ENCODE measurements around the gene AP4M1.

The AP4M1 gene

DNA sequence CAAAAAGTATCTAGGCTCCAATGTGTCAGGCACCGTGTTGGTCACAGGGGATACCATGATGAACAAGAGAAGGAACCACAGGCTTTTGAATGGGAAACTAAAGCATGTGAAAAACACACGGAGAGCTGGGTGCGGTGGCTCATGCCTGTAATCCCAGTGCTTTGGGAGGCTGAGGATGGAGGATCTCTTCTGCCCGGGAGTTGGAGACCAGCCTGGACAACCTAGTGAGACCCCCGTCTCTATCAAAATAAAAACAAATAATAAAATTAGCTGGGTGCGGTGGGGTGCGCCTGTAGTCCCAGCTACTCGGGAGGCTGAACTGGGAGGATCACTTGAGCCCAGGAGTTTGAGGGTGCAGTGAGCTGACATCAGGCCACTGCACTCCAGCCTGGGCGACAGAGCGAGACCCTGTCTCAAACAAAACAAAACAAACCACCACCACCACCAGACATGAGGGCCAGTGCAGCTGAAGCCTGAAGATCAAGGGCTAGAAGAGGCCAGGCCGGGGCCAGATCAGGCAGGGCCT lies 13.3 kb upstream of the AP4M1 start:
- no peak for FAIRE-seq

DNA sequence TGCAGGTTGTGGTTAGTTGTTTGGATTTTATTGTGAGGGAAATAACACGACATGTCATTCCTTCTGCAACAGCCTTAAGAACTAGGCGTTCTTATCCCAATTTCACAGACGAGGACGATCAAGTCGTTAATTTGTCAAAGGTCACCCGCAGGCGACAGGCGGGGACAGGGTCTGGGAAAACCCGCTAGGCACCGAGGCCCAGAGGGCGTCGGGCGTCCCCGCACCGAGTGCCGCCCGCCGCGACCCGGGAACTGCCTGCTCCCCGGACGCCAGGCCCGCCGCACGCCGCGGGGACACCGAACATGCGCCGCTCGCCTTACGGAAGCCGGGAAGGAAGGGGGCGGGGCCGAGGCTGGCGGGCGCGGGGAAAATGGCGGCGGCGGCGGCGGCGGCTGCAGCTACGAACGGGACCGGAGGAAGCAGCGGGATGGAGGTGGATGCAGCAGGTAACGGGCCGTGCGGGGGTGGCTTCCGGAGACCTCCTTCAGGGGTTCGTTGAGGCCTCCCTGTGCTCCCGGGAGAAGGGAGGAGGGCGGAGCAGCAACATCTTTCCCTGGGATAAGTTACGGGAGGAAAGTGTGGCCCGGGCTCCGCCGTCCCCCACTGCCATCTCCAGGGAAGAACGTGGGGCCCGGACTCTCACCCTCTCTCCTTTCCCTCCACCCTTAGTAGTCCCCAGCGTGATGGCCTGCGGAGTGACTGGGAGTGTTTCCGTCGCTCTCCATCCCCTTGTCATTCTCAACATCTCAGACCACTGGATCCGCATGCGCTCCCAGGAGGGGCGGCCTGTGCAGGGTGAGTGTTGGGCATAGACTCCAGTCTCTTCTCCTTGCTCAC lies 12.6 kb upstream of the AP4M1 start, which contains the start of gene COPS6:
Gene COPS6 (plus strand): TSS at position 349 of the 837 bp plus-strand sequence. CDS start 22 bp downstream, at position 371.
- FAIRE-seq, result no peak

GRCh38 chr7:100089458-100090196 lies 11.8 kb upstream of the AP4M1 start:
- FAIRE-seq, result no peak

- no peak for FAIRE-seq
Observed at GRCh38 chr7:100090527-100091410, 10.7 kb upstream of the AP4M1 start.

GRCh38 chr7:100091411-100092181 lies 9.8 kb upstream of the AP4M1 start:
- no peak for FAIRE-seq

DNA sequence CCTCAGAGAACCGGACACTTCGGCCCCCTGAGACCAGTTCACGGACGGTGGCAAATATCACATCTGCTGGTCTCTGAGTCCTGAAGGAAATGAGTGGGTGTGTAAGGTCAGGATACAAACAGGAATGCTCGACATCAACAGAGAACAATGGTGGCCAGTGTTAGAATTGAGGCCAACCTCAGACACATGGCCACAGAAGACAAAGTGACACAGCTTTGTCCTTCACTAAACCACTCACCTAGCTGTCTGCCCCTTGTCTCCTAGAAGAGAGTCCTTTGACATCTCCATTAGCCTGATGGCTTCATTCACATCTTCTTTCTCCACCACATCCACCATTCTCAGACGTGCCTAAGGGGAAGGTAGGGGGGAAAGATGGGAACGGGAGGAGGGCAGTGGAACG lies 8.4 kb upstream of the AP4M1 start:
- no peak for FAIRE-seq

DNA sequence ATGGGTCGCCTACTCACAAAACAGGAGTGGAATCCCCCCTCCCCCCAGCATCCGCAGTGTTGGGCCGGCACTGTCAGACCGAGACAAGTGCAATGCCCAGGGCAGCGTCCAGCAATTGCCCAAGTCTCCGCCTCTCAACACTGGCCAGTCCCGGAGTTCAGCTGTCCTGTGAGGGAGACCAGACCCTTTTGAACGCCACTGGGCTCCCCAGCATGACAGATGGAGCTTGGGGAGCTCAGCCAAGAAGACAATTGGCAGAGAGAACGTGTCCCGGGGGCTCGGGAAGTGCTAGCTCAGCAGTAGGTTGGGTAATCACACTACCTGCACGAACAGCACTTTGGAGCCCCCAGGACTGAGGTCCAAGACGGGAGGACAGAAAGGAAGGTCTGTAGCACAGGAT lies 7.9 kb upstream of the AP4M1 start:
- no peak for FAIRE-seq

- FAIRE-seq, result no peak
Observed at GRCh38 chr7:100093925-100094486, 7.4 kb upstream of the AP4M1 start.

- FAIRE-seq, result no peak
Observed at GRCh38 chr7:100095289-100095688, 6.2 kb upstream of the AP4M1 start.

DNA sequence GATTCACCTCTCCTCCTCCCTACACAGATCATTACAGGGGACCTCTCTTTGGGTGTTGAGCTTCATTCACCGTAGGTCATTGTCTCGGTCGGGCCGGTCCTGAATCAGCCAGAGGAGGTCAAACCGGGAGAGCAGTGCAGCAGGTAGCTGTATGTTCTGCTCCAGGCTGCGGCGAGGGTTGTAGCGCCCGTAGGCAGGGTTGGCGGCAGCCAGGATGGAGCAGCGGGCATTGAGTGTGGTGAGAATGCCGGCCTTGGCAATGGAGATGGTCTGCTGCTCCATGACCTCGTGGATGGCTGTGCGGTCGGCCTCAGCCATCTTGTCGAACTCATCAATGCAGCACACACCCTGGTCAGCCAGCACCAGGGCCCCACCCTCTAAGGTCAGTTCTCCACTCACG lies 5.7 kb upstream of the AP4M1 start:
- no peak for FAIRE-seq

DNA sequence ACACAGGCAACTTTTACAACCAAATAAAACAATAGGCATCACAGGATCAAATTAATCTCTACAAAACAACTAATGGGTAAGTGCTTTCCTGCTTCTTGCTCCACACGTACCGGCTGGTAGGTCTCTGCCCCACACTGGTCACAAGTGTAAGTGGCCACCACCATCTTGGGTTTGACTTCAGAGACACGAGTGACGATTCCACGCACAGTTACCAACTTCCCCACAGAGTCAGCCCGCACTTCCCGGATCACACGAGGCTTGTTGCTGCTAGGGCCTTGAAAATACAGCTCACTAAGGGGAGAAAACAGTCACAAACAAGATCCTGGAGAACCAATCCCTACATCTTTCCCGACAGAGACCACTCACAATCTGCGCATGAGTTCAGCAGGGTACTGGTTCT lies 2.5 kb upstream of the AP4M1 start:
- no peak for FAIRE-seq

- FAIRE-seq, result no peak
Observed at GRCh38 chr7:100099452-100099851, 2.0 kb upstream of the AP4M1 start.

- no peak for FAIRE-seq
Observed at GRCh38 chr7:100100420-100101015, 925 bp upstream of the AP4M1 start.

- no peak for FAIRE-seq
Observed at GRCh38 chr7:100102950-100103840, 1.8 kb downstream of the AP4M1 start.

DNA sequence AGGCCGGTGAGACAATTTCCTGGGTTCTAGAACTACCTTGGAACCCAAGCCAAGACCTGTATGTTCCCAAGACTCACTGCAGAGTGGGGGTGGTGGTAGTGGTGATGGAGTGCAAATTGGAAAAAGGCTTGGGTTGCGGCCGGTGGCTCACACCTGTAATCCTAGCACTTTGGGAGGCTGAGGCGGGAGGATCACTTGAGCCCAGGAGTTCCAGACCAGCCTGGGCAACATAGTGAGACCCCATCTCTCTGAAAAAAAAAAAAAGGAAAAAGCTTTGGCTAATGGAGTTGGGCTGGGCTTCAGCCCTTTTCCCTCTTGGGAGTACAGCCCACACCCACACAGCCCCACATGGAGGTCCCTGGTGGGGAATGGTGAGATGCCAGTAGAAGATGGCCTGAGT lies 4.1 kb downstream of the AP4M1 start:
- FAIRE-seq, result no peak

DNA sequence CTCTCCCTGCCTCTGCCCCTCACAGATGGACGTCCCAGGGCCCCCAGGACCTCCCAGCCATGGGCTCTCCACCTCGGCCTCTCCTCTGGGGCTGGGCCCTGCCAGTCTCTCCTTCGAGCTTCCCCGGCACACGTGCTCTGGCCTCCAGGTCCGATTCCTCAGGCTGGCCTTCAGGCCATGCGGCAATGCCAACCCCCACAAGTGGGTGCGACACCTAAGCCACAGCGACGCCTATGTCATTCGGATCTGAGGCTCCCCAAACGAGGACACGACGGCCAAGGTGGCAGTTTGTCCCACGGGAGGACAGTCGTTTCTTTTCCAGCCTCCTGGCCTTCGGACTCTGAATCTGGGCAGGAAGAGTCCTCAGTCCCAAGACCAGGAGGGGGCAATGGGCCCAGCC lies 5.2 kb downstream of the AP4M1 start:
- no peak for FAIRE-seq

DNA sequence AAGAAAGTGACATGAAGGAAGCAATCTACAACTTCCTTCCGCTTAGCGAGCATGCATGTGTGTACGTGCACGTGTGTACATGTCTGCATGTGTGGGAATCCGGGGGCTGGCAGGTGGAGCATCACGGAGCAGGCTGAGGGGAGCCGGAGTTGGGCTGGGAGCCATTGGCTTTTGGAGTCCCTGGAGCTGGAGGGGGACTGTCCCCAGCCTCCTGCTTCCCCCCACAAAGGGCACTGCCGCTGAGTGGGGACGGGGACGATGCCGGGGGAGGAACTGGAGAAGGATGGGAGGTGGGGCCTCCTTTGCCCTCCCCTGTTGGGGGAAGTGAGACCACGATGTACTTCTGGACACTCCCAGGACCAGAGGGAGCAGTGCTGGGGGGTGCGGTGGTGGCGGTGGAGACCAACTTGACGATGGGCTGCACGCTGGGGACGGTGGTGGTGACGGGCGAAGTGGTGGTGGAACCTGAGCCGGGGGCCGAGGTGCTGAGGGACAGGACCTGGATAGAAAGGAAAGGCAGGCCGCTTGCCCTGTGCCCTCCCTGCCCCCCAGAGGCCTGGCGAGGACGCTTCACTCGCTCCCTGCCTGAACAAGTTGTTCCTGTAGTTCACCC lies 5.8 kb downstream of the AP4M1 start:
- FAIRE-seq, result no peak

GRCh38 chr7:100107890-100108289 lies 6.4 kb downstream of the AP4M1 start:
- FAIRE-seq, result no peak

DNA sequence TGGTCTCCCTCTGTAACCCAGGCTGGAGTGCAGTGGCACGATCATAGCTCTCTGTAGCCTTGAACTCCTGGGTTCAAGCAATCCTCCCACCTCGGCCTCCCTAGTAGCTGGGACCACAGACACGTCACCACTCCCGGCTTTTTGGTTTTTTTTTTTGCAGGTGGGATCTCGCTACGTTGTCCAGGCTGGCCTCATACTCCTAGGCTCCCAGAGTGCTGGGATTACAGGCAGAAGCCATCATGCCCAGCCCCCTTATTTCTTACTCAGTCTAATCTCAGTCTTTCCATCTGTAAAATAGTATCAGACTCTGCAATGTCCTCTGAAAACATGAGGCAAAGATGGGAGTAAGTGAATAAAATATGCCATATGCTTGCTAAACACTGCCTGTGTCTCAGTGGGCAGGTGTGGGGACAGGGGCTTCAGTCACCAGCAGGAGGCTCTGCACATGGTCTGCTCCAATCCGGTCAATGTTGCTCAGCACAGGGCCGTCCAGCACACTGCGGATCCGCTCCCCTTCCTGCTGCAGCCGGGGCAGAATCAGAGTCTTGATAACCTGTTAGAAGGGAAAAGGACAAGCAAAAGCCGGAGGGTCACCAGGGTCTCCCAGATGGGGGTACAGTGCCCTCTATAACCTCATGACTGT lies 8.2 kb downstream of the AP4M1 start:
- no peak for FAIRE-seq

Measured in A204.1 (cell line).